AG09319 (cell line): Measurements from ENCODE around the gene RCOR1.

Experiments used
- DNase-seq: peaks from one replicate; pipeline ENCODE4 v3.0.0-alpha.2; 2010; ENCODE audit warnings: low read depth; ENCODE audit errors: extremely low read depth
- TF ChIP-seq, protein P1 (sequence below): IDR thresholded peaks from 2 replicates; pipeline ENCODE4 v1.5.1; 2011; ENCODE audit warnings: low read depth, mild to moderate bottlenecking, inconsistent platforms, low read length, moderate library complexity

The RCOR1 gene

DNA sequence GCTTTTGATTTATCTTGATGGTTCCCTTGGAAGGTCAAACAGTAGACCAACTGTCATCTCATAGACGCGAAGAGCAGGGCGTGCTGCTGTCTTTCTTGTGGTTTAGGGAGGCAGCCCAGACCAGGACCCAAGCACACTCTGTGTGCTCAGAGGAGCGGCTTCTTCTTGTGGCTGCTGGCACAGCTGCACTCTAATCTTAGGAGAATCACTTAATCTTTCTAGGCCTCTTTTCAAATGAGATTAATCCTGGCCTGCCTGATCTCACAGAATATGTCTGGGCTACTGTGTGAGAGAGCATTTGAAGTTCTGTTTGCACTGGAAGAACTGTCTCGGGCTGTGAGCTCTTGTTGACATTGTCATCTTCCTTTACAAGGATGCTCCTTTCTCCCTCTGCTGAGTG, 124.8 kb downstream of the RCOR1 start:
- DNase-seq = no peak
- TF ChIP-seq, protein P1, sequence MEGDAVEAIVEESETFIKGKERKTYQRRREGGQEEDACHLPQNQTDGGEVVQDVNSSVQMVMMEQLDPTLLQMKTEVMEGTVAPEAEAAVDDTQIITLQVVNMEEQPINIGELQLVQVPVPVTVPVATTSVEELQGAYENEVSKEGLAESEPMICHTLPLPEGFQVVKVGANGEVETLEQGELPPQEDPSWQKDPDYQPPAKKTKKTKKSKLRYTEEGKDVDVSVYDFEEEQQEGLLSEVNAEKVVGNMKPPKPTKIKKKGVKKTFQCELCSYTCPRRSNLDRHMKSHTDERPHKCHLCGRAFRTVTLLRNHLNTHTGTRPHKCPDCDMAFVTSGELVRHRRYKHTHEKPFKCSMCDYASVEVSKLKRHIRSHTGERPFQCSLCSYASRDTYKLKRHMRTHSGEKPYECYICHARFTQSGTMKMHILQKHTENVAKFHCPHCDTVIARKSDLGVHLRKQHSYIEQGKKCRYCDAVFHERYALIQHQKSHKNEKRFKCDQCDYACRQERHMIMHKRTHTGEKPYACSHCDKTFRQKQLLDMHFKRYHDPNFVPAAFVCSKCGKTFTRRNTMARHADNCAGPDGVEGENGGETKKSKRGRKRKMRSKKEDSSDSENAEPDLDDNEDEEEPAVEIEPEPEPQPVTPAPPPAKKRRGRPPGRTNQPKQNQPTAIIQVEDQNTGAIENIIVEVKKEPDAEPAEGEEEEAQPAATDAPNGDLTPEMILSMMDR = no peak

DNA sequence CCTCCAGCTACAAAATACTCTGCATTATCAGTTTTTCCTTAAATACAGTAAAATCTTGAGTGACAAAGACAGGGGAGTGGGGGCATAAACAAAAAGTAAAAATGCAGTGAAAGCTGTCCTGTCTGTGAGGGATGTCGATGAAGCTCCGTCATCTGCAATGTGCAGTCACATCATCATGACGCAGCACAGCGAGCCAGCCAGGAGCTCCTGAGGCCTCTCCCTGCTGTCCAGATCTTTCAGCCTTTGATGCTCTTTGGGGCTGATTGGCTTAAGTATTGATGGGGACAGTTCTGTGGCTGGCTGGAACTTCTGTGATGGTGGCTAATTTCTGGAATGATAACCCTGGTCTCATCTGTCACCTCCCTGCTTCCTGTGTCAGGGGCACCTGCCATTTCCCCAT, 130.2 kb downstream of the RCOR1 start:
- DNase-seq = no peak
- TF ChIP-seq, protein P1 = no peak

DNA sequence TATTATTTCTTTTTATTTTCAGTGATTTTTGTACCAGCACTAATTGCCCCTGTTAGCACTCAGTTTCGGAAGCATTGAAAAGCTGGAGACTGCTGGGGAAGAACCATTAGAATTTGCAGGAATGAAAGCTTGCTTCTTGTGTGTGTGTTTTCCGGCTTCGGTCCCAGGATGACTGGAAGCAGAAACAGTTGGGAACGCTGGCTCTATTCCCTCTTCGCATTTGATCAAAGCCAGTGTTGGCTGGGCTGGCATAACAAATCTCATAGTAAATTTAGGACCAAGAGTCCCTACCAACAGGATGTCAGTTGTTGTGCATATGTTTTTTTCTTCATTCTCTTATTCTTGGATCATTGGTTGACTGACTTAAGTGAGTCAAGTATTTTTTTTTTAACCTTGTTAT, 131.2 kb downstream of the RCOR1 start:
- DNase-seq = no peak
- TF ChIP-seq, protein P1 = no peak

DNA sequence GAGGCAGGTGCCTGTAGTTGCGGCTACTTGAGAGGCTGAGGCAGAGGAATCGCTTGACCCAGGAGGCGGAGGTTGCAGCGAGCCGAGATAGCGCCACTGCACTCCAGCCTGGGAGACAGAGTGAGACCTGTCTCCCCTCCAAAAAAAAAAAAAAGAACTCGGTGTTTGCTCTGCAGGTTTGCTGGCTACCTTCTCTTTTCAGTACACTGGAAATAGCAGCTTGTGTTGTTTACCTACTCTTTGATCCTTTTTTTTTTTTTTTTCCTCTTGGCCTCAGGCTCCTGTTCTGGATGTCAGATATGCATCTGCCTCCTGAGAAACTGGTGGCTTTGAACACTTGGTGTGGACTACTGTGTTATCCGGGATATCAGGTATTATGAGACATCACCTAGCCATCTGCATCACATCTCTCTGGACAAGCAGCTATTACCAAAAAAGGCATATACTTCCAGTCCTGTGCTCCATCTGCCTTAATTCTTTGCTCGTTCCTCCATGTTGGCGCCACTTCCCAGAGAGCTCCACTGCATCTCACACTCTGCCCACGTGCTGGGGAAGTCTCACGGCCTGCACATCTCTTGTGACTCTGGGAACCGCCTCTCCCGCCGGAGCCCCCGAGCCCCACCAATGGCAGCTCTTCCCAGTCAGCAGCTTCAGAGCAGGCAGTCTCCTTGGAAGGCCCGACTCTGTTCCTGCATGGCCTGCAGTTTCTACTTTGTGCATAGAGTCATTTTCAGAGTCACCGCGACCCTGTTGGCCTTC, 133.9 kb downstream of the RCOR1 start:
- TF ChIP-seq, protein P1 = no peak
- DNase-seq = no peak

DNA sequence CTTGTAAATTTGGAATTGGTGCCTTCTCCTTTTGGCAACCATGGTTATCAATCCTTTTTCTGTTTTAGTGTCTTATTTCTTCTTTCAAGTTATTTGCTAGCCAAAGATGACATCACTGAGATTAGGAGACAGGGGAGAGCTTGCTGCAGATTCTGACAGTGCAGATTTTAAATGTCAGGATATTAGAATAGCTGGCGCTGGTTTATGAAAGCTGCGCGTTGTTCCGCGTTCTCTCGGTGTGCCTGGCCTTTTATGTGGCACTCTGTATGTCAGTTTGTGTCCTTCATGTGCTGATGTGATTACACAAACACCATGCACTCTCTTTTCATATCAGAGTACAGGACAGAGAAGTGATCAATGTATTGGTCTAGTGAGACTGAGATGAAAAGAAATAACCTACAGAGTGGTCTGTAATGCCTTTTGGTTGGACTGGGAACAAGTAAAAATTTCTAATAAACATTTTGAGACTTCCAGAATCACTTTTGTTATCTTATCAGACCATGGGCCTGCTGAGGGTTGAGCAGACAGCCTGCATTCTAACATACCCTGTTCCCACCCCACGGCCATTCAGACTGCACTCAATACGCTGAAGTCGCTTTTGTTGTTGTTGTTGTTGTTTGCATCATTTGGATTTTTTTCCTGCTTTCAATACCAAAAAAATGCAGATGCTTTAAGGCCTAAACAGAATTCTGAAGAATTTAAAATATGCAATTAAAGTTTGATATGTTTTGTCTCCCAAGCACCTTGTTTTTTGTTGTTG, 135.1 kb downstream of the RCOR1 start:
- TF ChIP-seq, protein P1 = no peak
- DNase-seq = no peak

DNA sequence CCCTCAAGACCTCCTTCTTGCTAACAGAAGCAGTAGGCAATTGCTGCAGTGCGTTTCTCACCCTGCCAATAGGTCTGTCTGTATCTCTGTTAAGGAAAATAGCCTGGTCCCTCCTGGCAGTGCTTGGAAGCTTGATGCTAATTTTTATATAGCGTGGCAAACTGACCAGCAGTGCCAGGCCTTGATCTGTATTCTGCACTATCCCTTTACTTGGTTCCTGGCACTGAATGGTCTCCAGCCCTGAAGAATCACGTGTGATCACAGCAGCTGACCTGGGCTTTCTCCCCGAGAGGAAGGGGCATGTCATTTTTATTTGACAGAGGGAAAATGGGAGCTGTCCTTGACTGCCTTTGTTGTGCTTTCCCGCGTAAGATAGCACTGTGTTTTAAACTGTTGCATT, 136.1 kb downstream of the RCOR1 start:
- TF ChIP-seq, protein P1 = no peak
- DNase-seq = no peak

DNA sequence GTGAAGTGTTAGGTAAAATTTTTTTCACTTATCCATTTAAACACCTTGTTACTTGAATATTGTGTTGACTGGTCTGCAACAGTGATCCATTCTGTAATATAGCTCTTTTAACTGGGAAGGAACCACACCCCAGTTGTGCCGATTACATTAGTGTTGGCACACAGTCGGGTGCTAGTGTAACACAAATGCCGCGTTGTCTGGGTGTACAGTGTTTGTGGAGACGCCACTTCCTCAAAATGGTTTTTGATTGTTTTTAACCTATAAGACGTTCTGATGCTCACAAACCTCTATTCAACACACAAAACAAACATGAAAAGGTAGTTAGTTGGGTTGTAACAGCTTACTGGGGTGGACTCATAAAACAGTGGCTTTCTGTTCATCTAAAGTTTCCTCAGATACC, 136.8 kb downstream of the RCOR1 start:
- DNase-seq = no peak
- TF ChIP-seq, protein P1 = no peak
